ENCODE data around the gene CTSD.

- TF ChIP-seq, protein P1, sequence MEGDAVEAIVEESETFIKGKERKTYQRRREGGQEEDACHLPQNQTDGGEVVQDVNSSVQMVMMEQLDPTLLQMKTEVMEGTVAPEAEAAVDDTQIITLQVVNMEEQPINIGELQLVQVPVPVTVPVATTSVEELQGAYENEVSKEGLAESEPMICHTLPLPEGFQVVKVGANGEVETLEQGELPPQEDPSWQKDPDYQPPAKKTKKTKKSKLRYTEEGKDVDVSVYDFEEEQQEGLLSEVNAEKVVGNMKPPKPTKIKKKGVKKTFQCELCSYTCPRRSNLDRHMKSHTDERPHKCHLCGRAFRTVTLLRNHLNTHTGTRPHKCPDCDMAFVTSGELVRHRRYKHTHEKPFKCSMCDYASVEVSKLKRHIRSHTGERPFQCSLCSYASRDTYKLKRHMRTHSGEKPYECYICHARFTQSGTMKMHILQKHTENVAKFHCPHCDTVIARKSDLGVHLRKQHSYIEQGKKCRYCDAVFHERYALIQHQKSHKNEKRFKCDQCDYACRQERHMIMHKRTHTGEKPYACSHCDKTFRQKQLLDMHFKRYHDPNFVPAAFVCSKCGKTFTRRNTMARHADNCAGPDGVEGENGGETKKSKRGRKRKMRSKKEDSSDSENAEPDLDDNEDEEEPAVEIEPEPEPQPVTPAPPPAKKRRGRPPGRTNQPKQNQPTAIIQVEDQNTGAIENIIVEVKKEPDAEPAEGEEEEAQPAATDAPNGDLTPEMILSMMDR (IDR thresholded peaks at IDR 0.05): no peak
- TF ChIP-seq EP300 (IDR thresholded peaks at IDR 0.05): no peak
Observed at GRCh38 chr11:1738380-1738779, 25.3 kb downstream of the CTSD start.
